H9 (cell line): Measurements from ENCODE around the gene TBC1D22A. TPM values are rescaled to one million over a fixed set of nuclear protein-coding genes. Genes with fewer than 3 reads are reported as not detected.

Source experiments
- DNase-seq: peaks from one replicate; pipeline ENCODE4 v3.0.0-alpha.2; 2017
- H2AFZ ChIP-seq: one replicate; pipeline ENCODE4 v1.6.1; 2013; ENCODE audit warnings: mild to moderate bottlenecking, low read length, control low read depth, moderate library complexity
- H2AK5ac ChIP-seq: 2 replicates; pipeline ENCODE4 v1.6.1; 2013; ENCODE audit warnings: low read length, control low read depth, mixed read lengths; ENCODE audit not compliant: insufficient read length
- H2BK120ac ChIP-seq: one replicate; pipeline ENCODE4 v1.6.1; 2013; ENCODE audit warnings: low read depth, mild to moderate bottlenecking, low read length, control low read depth, inconsistent platforms; ENCODE audit not compliant: poor library complexity, severe bottlenecking
- H2BK12ac ChIP-seq: 2 replicates; pipeline ENCODE4 v1.6.1; 2013; ENCODE audit warnings: low read length, control low read depth, mixed read lengths, low read depth; ENCODE audit not compliant: insufficient read length
- H2BK15ac ChIP-seq: 2 replicates; pipeline ENCODE4 v1.6.1; 2013; ENCODE audit warnings: low read depth, low read length, control low read depth
- H2BK20ac ChIP-seq: one replicate; pipeline ENCODE4 v1.6.1; 2013; ENCODE audit warnings: low read depth, mild to moderate bottlenecking, low read length, control low read depth, inconsistent platforms; ENCODE audit not compliant: poor library complexity, severe bottlenecking
- H2BK5ac ChIP-seq: 2 replicates; pipeline ENCODE4 v1.6.1; 2013; ENCODE audit warnings: low read length, control low read depth, mixed read lengths; ENCODE audit not compliant: insufficient read length
- H3K14ac ChIP-seq: 2 replicates; pipeline ENCODE4 v1.6.1; 2013; ENCODE audit warnings: low read length, control low read depth; ENCODE audit not compliant: insufficient read depth
- H3K18ac ChIP-seq: 2 replicates; pipeline ENCODE4 v1.6.1; 2013; ENCODE audit warnings: low read depth, mild to moderate bottlenecking, mixed read lengths, low read length, control low read depth; ENCODE audit not compliant: insufficient read length
- H3K23ac ChIP-seq: 2 replicates; pipeline ENCODE4 v1.6.1; 2013; ENCODE audit warnings: low read length, control low read depth, mixed read lengths, low read depth; ENCODE audit not compliant: insufficient read length
- H3K23me2 ChIP-seq: 2 replicates; pipeline ENCODE4 v1.6.1; 2013; ENCODE audit warnings: low read depth, mild to moderate bottlenecking, mixed read lengths, low read length, control low read depth; ENCODE audit not compliant: insufficient read length, poor library complexity, severe bottlenecking
- H3K27ac ChIP-seq: 2 replicates; pipeline ENCODE4 v1.5.1; 2013; ENCODE audit warnings: low read length, control low read depth, mixed read lengths, low read depth; ENCODE audit not compliant: insufficient read length
- H3K27me3 ChIP-seq: 2 replicates; pipeline ENCODE4 v1.6.1; 2013; ENCODE audit warnings: low read length, control low read depth, inconsistent platforms; ENCODE audit not compliant: insufficient read depth
- H3K4ac ChIP-seq: 2 replicates; pipeline ENCODE4 v1.6.1; 2013; ENCODE audit warnings: low read depth, mild to moderate bottlenecking, control low read depth, inconsistent platforms, low read length, moderate library complexity
- H3K4me1 ChIP-seq: 2 replicates; pipeline ENCODE4 v1.6.1; 2013; ENCODE audit warnings: low read length, control low read depth, inconsistent platforms; ENCODE audit not compliant: insufficient read depth
- H3K4me2 ChIP-seq: 2 replicates; pipeline ENCODE4 v1.6.1; 2013; ENCODE audit warnings: low read length, control low read depth, mixed read lengths; ENCODE audit not compliant: insufficient read length, insufficient read depth
- H3K56ac ChIP-seq: 2 replicates; pipeline ENCODE4 v1.6.1; 2013; ENCODE audit warnings: low read depth, mild to moderate bottlenecking, mixed read lengths, low read length, control low read depth; ENCODE audit not compliant: insufficient read length
- H3K79me1 ChIP-seq: 2 replicates; pipeline ENCODE4 v1.6.1; 2013; ENCODE audit warnings: low read depth, mild to moderate bottlenecking, moderate library complexity, low read length, control low read depth, inconsistent platforms; ENCODE audit not compliant: insufficient read depth, poor library complexity, severe bottlenecking
- H3K79me2 ChIP-seq: 2 replicates; pipeline ENCODE4 v1.6.1; 2013; ENCODE audit warnings: low read length, control low read depth, inconsistent platforms; ENCODE audit not compliant: insufficient read depth
- H3K9ac ChIP-seq: 2 replicates; pipeline ENCODE4 v1.6.1; 2013; ENCODE audit warnings: low read length, control low read depth, mixed read lengths; ENCODE audit not compliant: insufficient read length; ENCODE audit errors: extremely low read depth
- H3K9me3 ChIP-seq: one replicate; pipeline ENCODE4 v1.6.1; 2013; ENCODE audit warnings: low read depth, low read length, inconsistent platforms; ENCODE audit not compliant: control insufficient read depth
- H3T11ph ChIP-seq: one replicate; pipeline ENCODE4 v1.6.1; 2013; ENCODE audit warnings: mild to moderate bottlenecking, low read length, control low read depth, inconsistent platforms
- H4K20me1 ChIP-seq: one replicate; pipeline ENCODE4 v1.6.1; 2013; ENCODE audit not compliant: control insufficient read depth, insufficient read length, insufficient read depth
- H4K5ac ChIP-seq: 2 replicates; pipeline ENCODE4 v1.6.1; 2013; ENCODE audit warnings: low read depth, mild to moderate bottlenecking, mixed read lengths, low read length, control low read depth; ENCODE audit not compliant: insufficient read length
- H4K8ac ChIP-seq: replicated peaks from 2 replicates; pipeline ENCODE4 v1.6.1; 2013; ENCODE audit warnings: low read length, control low read depth, mixed read lengths, low read depth; ENCODE audit not compliant: insufficient read length
- H4K91ac ChIP-seq: 2 replicates; pipeline ENCODE4 v1.6.1; 2013; ENCODE audit warnings: low read depth, mild to moderate bottlenecking, moderate library complexity, mixed read lengths, low read length, control low read depth; ENCODE audit not compliant: insufficient read length
- H3K27ac Mint-ChIP-seq, 3 experiments: 2 replicates in 2 of 3; 3 replicates in 1 of 3; pipeline ENCODE4 v1.8.0; 2020 to 2021; ENCODE audit warnings: mixed read lengths in 3 of 3, mild to moderate bottlenecking in 1 of 3, moderate library complexity in 1 of 3
- H3K27me3 Mint-ChIP-seq: 2 replicates; pipeline ENCODE4 v1.8.0; 2021; ENCODE audit warnings: low read depth, mild to moderate bottlenecking, moderate library complexity, mixed read lengths
- H3K36me3 Mint-ChIP-seq, 3 experiments: 2 replicates in 2 of 3; 3 replicates in 1 of 3; pipeline ENCODE4 v1.8.0; 2020 to 2021; ENCODE audit warnings: low read depth in 3 of 3, mixed read lengths in 3 of 3; ENCODE audit not compliant: insufficient read depth in 1 of 3
- H3K4me1 Mint-ChIP-seq, 2 experiments: 2 replicates each; pipeline ENCODE4 v1.8.0; 2020; ENCODE audit warnings: mixed read lengths in 2 of 2
- H3K4me3 Mint-ChIP-seq, 2 experiments: 2 replicates in 1 of 2; 3 replicates in 1 of 2; pipeline ENCODE4 v1.8.0; 2020 to 2021; ENCODE audit warnings: mild to moderate bottlenecking in 2 of 2, mixed read lengths in 2 of 2, moderate library complexity in 1 of 2
- H3K9me3 Mint-ChIP-seq, 2 experiments: 2 replicates in 1 of 2; 3 replicates in 1 of 2; pipeline ENCODE4 v1.8.0; 2020; ENCODE audit warnings: mild to moderate bottlenecking in 2 of 2, mixed read lengths in 2 of 2, moderate library complexity in 1 of 2
- CTCF ChIP-seq: fragments of 200-600 bp; sonication (generic); conservative IDR thresholded peaks from 3 replicates; pipeline ENCODE4 v1.8.0; 2021; ENCODE audit warnings: antibody characterized with exemption, mild to moderate bottlenecking
- WGBS: extraction: QIAGEN DNeasy Blood & Tissue Kit; methylation state at CpG from one replicate; pipeline ENCODE4 v1.1.7; 2013; ENCODE audit warnings: missing lambda C conversion rate, low lambda C conversion rate, mixed read lengths; ENCODE audit not compliant: insufficient read length; ENCODE audit errors: extremely low coverage; 5-methylcytosine and 5-hydroxymethylcytosine counted together
- total RNA-seq: library from RNA; stranded (reverse); gene quantifications from 2 replicates; pipeline ENCODE4 v1.2.1, GENCODE V29; 2021

The TBC1D22A gene
- total RNA-seq, 1 experiment from 2014 or later, result 20.8 TPM

- peak overlapping the region in 1 of 3 experiments; percentile 90; a peak in 4 of 7 replicates for H3K27ac Mint-ChIP-seq
- H4K91ac ChIP-seq, result no peak overlapping the region
Observed at GRCh38 chr22:46829117-46829891, 66.9 kb downstream of the TBC1D22A start.

More at GRCh38 chr22:46829117-46829891, 66.9 kb downstream of the TBC1D22A start:
- Histone ChIP-seq H3K79me1 (no peaks in the 10 kb centered on the region), H3K4me2 (no peak overlapping the region), H3K27ac (no peak overlapping the region), H4K8ac (no peak overlapping the region), H3K23me2 (no peaks in the 10 kb centered on the region), H3K23ac (no peak overlapping the region), H3K14ac (peak overlapping the region; percentile 19; the same call in 1 of the 2 replicates), H3T11ph (no peak overlapping the region), H3K56ac (no peak overlapping the region), H3K9ac (no peak overlapping the region), H2BK20ac (no peak overlapping the region), H3K18ac (no peak overlapping the region), H4K20me1 (no peaks in the 10 kb centered on the region), H2BK120ac (no peak overlapping the region), H3K27me3 (no peaks in the 10 kb centered on the region), H3K9me3 (no peaks in the 10 kb centered on the region), H3K4ac (no peak overlapping the region), H4K5ac (no peak overlapping the region), H2BK12ac (no peak overlapping the region), H2BK15ac (no peak overlapping the region), H2AK5ac (no peak overlapping the region), H2BK5ac (no peak overlapping the region), H2AFZ (no peak overlapping the region), H3K79me2 (no peaks in the 10 kb centered on the region), H3K4me1 (peaks cover 5% of the 10 kb centered on the region)
- Mint-ChIP-seq H3K27me3 (no peaks in the 10 kb centered on the region; the same call in 1 of the 2 replicates), H3K36me3 (peaks cover 15 to 28% (median 22%) of the 10 kb centered on the region in 3 experiments), H3K9me3 (no peaks in the 10 kb centered on the region; a peak in 2 of 5 replicates), H3K4me3 (no peak overlapping the region), H3K4me1 (peaks cover 24 to 25% of the 10 kb centered on the region in 2 experiments)
- no peak for TF ChIP-seq CTCF
- no CpG with 5 or more reads among the region's 12 CpGs for WGBS
- DNase-seq, result no peak
